A549 (cell line): ENCODE data around the gene DISC1. TPM values are rescaled to one million over a fixed set of nuclear protein-coding genes. Genes with fewer than 3 reads are reported as not detected.

ENCODE experiments used
- ATAC-seq, 2 experiments: fragments of 200-7000 bp in 1 of 2; fragments of >200 bp in 1 of 2; cut with Nextera tagmentation in 1 of 2; cut with Tn5 transposase in 1 of 2; 3 replicates each; pipeline versions ENCODE4 v1.8.0 to v1.9.1; 2018 to 2020; ENCODE audit warnings: mild to moderate bottlenecking in 1 of 2, moderate library complexity in 1 of 2
- CTCF ChIA-PET: fragments of 300-600 bp; sonication (Branson Sonifier 250); formaldehyde crosslinking; extraction: SDS; loops from one replicate; lab custom pipeline; 2021; ENCODE audit warnings: antibody characterized with exemption, inconsistent platforms; lab: Yijun Ruan, JAX
- POLR2A ChIA-PET: fragments of 350-600 bp; formaldehyde crosslinking; extraction: SDS; loops from one replicate; lab custom pipeline; 2021; ENCODE audit warnings: antibody characterized with exemption, inconsistent platforms; lab: Yijun Ruan, JAX
- DNase-seq, 2 experiments: peaks; one replicate each; pipeline versions ENCODE4 v3.0.0 to v3.0.0-alpha.2; 2011 to 2016; ENCODE audit warnings: low read depth in 1 of 2, low spot score in 1 of 2
- FAIRE-seq: peaks from 2 replicates; lab custom pipeline; 2011; peaks lifted over from hg19 to GRCh38; lab: Jason Lieb, UNC
- H3K27ac ChIP-seq, 2 experiments: fragments of >200 bp; sonication (Bioruptor Twin); formaldehyde crosslinking; 3 replicates each; pipeline ENCODE4 v1.5.1; 2016 to 2017
- H3K4me1 ChIP-seq: fragments of >200 bp; sonication (Bioruptor Twin); formaldehyde crosslinking; 3 replicates; pipeline ENCODE4 v1.6.1; 2016
- H3K4me2 ChIP-seq: fragments of >200 bp; sonication (Bioruptor Twin); formaldehyde crosslinking; 3 replicates; pipeline ENCODE4 v1.6.1; 2016
- H3K4me3 ChIP-seq: fragments of >200 bp; sonication (Bioruptor Twin); formaldehyde crosslinking; 3 replicates; pipeline ENCODE4 v1.5.1; 2016
- H3K9me3 ChIP-seq: fragments of >200 bp; sonication (Bioruptor Twin); formaldehyde crosslinking; 3 replicates; pipeline ENCODE4 v1.6.1; 2016
- BCL3 ChIP-seq: fragments of >200 bp; sonication (Bioruptor Twin); formaldehyde crosslinking; IDR thresholded peaks from 3 replicates; pipeline ENCODE4 v1.6.1; 2016
- CHD2 ChIP-seq: fragments of 150-350 bp; IDR thresholded peaks from 2 replicates; pipeline ENCODE4 v1.6.1; 2014; ENCODE audit warnings: low read length; ENCODE audit not compliant: partially characterized antibody
- CHD4 ChIP-seq: fragments of 200-600 bp; sonication (generic); IDR thresholded peaks from 2 replicates; pipeline ENCODE4 v1.6.1; 2016; ENCODE audit warnings: antibody characterized with exemption, mild to moderate bottlenecking, borderline replicate concordance
- EHF ChIP-seq: fragments of 250-450 bp; sonication (Bioruptor Pico); IDR thresholded peaks from 2 replicates; pipeline ENCODE4 v1.5.0; 2020; ENCODE audit warnings: mild to moderate bottlenecking
- ESRRA ChIP-seq: fragments of 150-350 bp; IDR thresholded peaks from 2 replicates; pipeline ENCODE4 v1.6.1; 2014; ENCODE audit warnings: mild to moderate bottlenecking, low read length, borderline replicate concordance
- FOSB ChIP-seq: fragments of 250-450 bp; sonication (Bioruptor Pico); IDR thresholded peaks from 2 replicates; pipeline ENCODE4 v1.5.0; 2020; ENCODE audit warnings: mild to moderate bottlenecking, moderate library complexity
- HDAC2 ChIP-seq: fragments of 200-600 bp; sonication (generic); IDR thresholded peaks from 2 replicates; pipeline ENCODE4 v1.6.1; 2016
- HEYL ChIP-seq: fragments of 250-450 bp; sonication (Bioruptor Pico); IDR thresholded peaks from 2 replicates; pipeline ENCODE4 v1.8.0; 2021; ENCODE audit warnings: mild to moderate bottlenecking, moderate library complexity
- MAZ ChIP-seq: fragments of 150-350 bp; IDR thresholded peaks from 2 replicates; pipeline ENCODE4 v1.6.1; 2014; ENCODE audit warnings: antibody characterized with exemption, low read depth, low read length, borderline replicate concordance
- MYC ChIP-seq: IDR thresholded peaks from 2 replicates; pipeline ENCODE4 v1.6.1; 2012; ENCODE audit warnings: mild to moderate bottlenecking, inconsistent platforms, low read length, improper control_type of control experiment, borderline replicate concordance
- NFE2L2 ChIP-seq: fragments of 150-350 bp; conservative IDR thresholded peaks from 2 replicates; pipeline ENCODE4 v1.6.1; 2014; ENCODE audit warnings: low read length
- PHF8 ChIP-seq: fragments of 200-600 bp; sonication (generic); IDR thresholded peaks from 2 replicates; pipeline ENCODE4 v1.6.1; 2016; ENCODE audit warnings: low read depth, mild to moderate bottlenecking, antibody characterized with exemption, moderate library complexity, borderline replicate concordance
- RAD21 ChIP-seq, 2 experiments: fragments of >200 bp in 1 of 2; sonication (Bioruptor Twin) in 1 of 2; formaldehyde crosslinking in 1 of 2; IDR thresholded peaks in 1 of 2; conservative IDR thresholded peaks in 1 of 2; 2 replicates in 1 of 2; 3 replicates in 1 of 2; pipeline ENCODE4 v1.6.1; 2012 to 2018; ENCODE audit warnings: inconsistent platforms in 1 of 2
- SMC3 ChIP-seq: fragments of >200 bp; sonication (Bioruptor Twin); formaldehyde crosslinking; IDR thresholded peaks from 3 replicates; pipeline ENCODE4 v1.6.1; 2018; ENCODE audit warnings: inconsistent platforms
- ZFP36 ChIP-seq: fragments of 450-650 bp; IDR thresholded peaks from 2 replicates; pipeline ENCODE4 v1.6.1; 2014; ENCODE audit warnings: borderline replicate concordance; ENCODE audit not compliant: partially characterized antibody
- WGBS: methylation state at CpG from one replicate; pipeline ENCODE4 v1.1.6; 2017; ENCODE audit errors: missing lambda C conversion rate; 5-methylcytosine and 5-hydroxymethylcytosine counted together
- polyA plus RNA-seq, 4 experiments: library from polyadenylated mRNA; depleted of rRNA in 3 of 4; stranded (reverse); fragments of >200 nt; fragmentation: RNase III in 1 of 4; extraction: RNeasy Plus Mini Kit Qiagen cat#74134 plus additional on column Dnase treatment in 1 of 4; gene quantifications; 2 replicates in 3 of 4; 3 replicates in 1 of 4; pipeline ENCODE4 v1.2.3, GENCODE V29; 2011 to 2017
- TF ChIP-seq, protein P1 (sequence below): fragments of 250-450 bp; sonication (Bioruptor Pico); IDR thresholded peaks from 2 replicates; pipeline ENCODE4 v1.5.0; 2021; ENCODE audit warnings: mild to moderate bottlenecking, moderate library complexity, borderline replicate concordance
- TF ChIP-seq, protein P2 (sequence below): IDR thresholded peaks from 2 replicates; pipeline ENCODE4 v1.6.1; 2012; ENCODE audit warnings: low read depth, borderline replicate concordance
- TF ChIP-seq, protein P3 (sequence below): fragments of >200 bp; sonication (Bioruptor Twin); formaldehyde crosslinking; IDR thresholded peaks from 3 replicates; pipeline ENCODE4 v1.5.1; 2016

The DISC1 gene
- polyA plus RNA-seq, 2 of the 4 experiments (the other 2 are of a cell fraction) = 0.39 to 0.74 TPM

DNA sequence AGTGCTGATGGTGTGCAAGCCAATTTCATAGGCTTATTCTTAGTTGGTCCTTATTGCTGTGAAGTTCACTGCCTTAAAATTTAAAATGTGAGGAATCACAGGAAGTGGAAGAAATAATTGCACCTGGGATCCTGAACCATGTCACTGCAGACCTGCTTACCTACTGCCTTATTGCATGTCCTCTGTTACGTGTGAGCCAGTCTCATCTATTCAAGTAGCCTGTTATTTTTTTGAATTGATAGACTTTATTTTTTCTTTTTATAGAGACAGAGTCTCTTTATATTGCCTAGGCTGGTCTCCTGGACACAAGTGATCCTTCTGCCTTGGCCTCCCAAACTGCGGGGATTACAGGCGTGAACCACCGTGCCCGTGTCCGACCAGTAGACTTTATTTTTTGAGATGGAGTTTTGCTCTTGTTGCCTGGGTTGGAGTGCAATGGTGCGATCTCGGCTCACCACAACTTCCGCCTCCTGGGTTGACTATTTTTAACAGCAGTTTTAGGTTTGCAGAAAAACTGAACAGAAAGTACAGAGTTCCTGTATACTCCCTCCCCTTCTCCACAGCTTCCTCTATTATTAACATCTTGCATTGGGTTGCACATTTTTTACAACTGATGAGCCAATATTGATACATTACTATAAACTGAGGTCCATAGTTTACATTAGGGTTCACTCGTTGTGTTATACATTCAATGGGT is 14.0 kb upstream of the DISC1 start:
- H3K4me3 ChIP-seq = no peak overlapping the region
- CTCF ChIA-PET = interaction anchor here (0.9 kb wide), 1 partner anchor 9 kb away, joined by 3 read pairs; no protein-coding TSS in a partner anchor
- no peak overlapping the region for H3K27ac ChIP-seq
- no peak overlapping the region for H3K4me2 ChIP-seq
- peaks cover 16% of the 10 kb centered on the region for H3K9me3 ChIP-seq
- POLR2A ChIA-PET = no interaction called here
- TF ChIP-seq HDAC2 = no peak
- no peak for TF ChIP-seq CHD4
- no peak for TF ChIP-seq RAD21 (conservative IDR thresholded peaks at IDR 0.05 in 1 of 2, IDR thresholded peaks at IDR 0.05 in 1 of 2)
- TF ChIP-seq MAZ = no peak
- TF ChIP-seq, protein P1, sequence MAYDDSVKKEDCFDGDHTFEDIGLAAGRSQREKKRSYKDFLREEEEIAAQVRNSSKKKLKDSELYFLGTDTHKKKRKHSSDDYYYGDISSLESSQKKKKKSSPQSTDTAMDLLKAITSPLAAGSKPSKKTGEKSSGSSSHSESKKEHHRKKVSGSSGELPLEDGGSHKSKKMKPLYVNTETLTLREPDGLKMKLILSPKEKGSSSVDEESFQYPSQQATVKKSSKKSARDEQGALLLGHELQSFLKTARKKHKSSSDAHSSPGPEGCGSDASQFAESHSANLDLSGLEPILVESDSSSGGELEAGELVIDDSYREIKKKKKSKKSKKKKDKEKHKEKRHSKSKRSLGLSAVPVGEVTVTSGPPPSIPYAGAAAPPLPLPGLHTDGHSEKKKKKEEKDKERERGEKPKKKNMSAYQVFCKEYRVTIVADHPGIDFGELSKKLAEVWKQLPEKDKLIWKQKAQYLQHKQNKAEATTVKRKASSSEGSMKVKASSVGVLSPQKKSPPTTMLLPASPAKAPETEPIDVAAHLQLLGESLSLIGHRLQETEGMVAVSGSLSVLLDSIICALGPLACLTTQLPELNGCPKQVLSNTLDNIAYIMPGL (CRISPR knock-in tag) = no peak
- no peak for TF ChIP-seq NFE2L2
- no peak for TF ChIP-seq EHF (CRISPR knock-in tag)
- TF ChIP-seq MYC = no peak
- TF ChIP-seq SMC3 = no peak
- TF ChIP-seq, protein P2, sequence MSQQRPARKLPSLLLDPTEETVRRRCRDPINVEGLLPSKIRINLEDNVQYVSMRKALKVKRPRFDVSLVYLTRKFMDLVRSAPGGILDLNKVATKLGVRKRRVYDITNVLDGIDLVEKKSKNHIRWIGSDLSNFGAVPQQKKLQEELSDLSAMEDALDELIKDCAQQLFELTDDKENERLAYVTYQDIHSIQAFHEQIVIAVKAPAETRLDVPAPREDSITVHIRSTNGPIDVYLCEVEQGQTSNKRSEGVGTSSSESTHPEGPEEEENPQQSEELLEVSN = no peak
- TF ChIP-seq BCL3 = no peak
- TF ChIP-seq PHF8 = no peak
- no peak for TF ChIP-seq CHD2
- no peak for TF ChIP-seq FOSB (CRISPR knock-in tag)
- no peak for TF ChIP-seq ZFP36
- TF ChIP-seq ESRRA = no peak
- no peak for TF ChIP-seq HEYL (CRISPR knock-in tag)
- TF ChIP-seq, protein P3, sequence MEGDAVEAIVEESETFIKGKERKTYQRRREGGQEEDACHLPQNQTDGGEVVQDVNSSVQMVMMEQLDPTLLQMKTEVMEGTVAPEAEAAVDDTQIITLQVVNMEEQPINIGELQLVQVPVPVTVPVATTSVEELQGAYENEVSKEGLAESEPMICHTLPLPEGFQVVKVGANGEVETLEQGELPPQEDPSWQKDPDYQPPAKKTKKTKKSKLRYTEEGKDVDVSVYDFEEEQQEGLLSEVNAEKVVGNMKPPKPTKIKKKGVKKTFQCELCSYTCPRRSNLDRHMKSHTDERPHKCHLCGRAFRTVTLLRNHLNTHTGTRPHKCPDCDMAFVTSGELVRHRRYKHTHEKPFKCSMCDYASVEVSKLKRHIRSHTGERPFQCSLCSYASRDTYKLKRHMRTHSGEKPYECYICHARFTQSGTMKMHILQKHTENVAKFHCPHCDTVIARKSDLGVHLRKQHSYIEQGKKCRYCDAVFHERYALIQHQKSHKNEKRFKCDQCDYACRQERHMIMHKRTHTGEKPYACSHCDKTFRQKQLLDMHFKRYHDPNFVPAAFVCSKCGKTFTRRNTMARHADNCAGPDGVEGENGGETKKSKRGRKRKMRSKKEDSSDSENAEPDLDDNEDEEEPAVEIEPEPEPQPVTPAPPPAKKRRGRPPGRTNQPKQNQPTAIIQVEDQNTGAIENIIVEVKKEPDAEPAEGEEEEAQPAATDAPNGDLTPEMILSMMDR = no peak
- TF ChIP-seq, all 56 proteins: peak for 0
- DNase-seq = no peak
- FAIRE-seq = no peak
- H3K4me1 ChIP-seq = no peaks in the 10 kb centered on the region
- ATAC-seq = no peak
- WGBS = 75% methylated on average over 10 of the region's 10 CpGs
